ENCODE measurements around the gene RANGRF. TPM values are rescaled to one million over a fixed set of nuclear protein-coding genes. Genes with fewer than 3 reads are reported as not detected.

The RANGRF gene
- total RNA-seq, 1 donor: 11.4 TPM

- no peak overlapping the region for H3K4me3 ChIP-seq (ENCODE audit: low read depth, low read length)
- no peak for TF ChIP-seq CTCF (IDR thresholded peaks at IDR 0.05; ENCODE audit: insufficient read depth, low read length)
- no peak for DNase-seq (ENCODE audit: low read depth)
Observed at GRCh38 chr17:8274816-8275215, 13.7 kb upstream of the RANGRF start.

- no peak for DNase-seq (ENCODE audit: low read depth)
- TF ChIP-seq CTCF (IDR thresholded peaks at IDR 0.05; ENCODE audit: insufficient read depth, low read length): no peak
- H3K4me3 ChIP-seq (ENCODE audit: low read depth, low read length): no peak overlapping the region
Observed at GRCh38 chr17:8275421-8276290, 12.8 kb upstream of the RANGRF start.

GRCh38 chr17:8277317-8277716, 11.2 kb upstream of the RANGRF start:
- H3K4me3 ChIP-seq (ENCODE audit: low read depth, low read length): no peak overlapping the region
- no peak for TF ChIP-seq CTCF (IDR thresholded peaks at IDR 0.05; ENCODE audit: insufficient read depth, low read length)
- no peak for DNase-seq (ENCODE audit: low read depth)

GRCh38 chr17:8282345-8282744, 6.1 kb upstream of the RANGRF start:
- no peak for TF ChIP-seq CTCF (IDR thresholded peaks at IDR 0.05; ENCODE audit: insufficient read depth, low read length)
- no peak for DNase-seq (ENCODE audit: low read depth)
- no peak overlapping the region for H3K4me3 ChIP-seq (ENCODE audit: low read depth, low read length)

GRCh38 chr17:8283356-8283755, 5.1 kb upstream of the RANGRF start:
- TF ChIP-seq CTCF (IDR thresholded peaks at IDR 0.05; ENCODE audit: insufficient read depth, low read length): no peak
- DNase-seq (ENCODE audit: low read depth): no peak
- H3K4me3 ChIP-seq (ENCODE audit: low read depth, low read length): no peak overlapping the region

GRCh38 chr17:8284126-8284525, 4.3 kb upstream of the RANGRF start:
- DNase-seq (ENCODE audit: low read depth): no peak
- no peak for TF ChIP-seq CTCF (IDR thresholded peaks at IDR 0.05; ENCODE audit: insufficient read depth, low read length)
- H3K4me3 ChIP-seq (ENCODE audit: low read depth, low read length): no peak overlapping the region
